Lower leg skin (tissue), 3 donors: ENCODE results near the gene TSPAN11.

Source experiments
- CTCF ChIP-seq, 3 donors: fragments of 450-650 bp; IDR thresholded peaks; one replicate each; pipeline ENCODE4 v1.5.1; 2016; ENCODE audit warnings: antibody characterized with exemption in 3 of 3, mild to moderate bottlenecking in 3 of 3, moderate library complexity in 2 of 3
- POLR2A ChIP-seq, 2 donors: fragments of 450-650 bp; IDR thresholded peaks; one replicate each; pipeline ENCODE4 v1.6.1; 2016 to 2017; ENCODE audit warnings: antibody characterized with exemption in 2 of 2, mild to moderate bottlenecking in 1 of 2, moderate library complexity in 1 of 2

- TF ChIP-seq POLR2A (IDR thresholded peaks at IDR 0.05) (no peak), CTCF (IDR thresholded peaks at IDR 0.05) (no peak)
Measured at GRCh38 chr12:30959110-30959710, 32.7 kb downstream of the TSPAN11 start.
